ENCODE measurements around the gene CCDC57.
"Not testable (repeated sequence)": the region's sequence is repeated elsewhere in the genome, so short reads cannot be mapped to it uniquely, and the experiment has no call there.

CCDC57 gene

GRCh38 chr17:82152556-82153294 lies 59.9 kb downstream of the CCDC57 start:
- no peak for DNase-seq (ENCODE audit: low spot score)

GRCh38 chr17:82152114-82152513 lies 60.5 kb downstream of the CCDC57 start:
- DNase-seq (ENCODE audit: low spot score), result no peak

- DNase-seq (ENCODE audit: low spot score), result no peak
Observed at GRCh38 chr17:82151106-82151957, 61.3 kb downstream of the CCDC57 start.

- DNase-seq (ENCODE audit: low spot score), result no peak
Observed at GRCh38 chr17:82149401-82150099, 63.1 kb downstream of the CCDC57 start.

GRCh38 chr17:82148997-82149396 lies 63.6 kb downstream of the CCDC57 start:
- no peak for DNase-seq (ENCODE audit: low spot score)

GRCh38 chr17:82148011-82148410 lies 64.6 kb downstream of the CCDC57 start:
- DNase-seq (ENCODE audit: low spot score), result no peak

GRCh38 chr17:82146663-82147654 lies 65.7 kb downstream of the CCDC57 start:
- DNase-seq (ENCODE audit: low spot score), result no peak

- no peak for DNase-seq (ENCODE audit: low spot score)
Observed at GRCh38 chr17:82145550-82146155, 67.0 kb downstream of the CCDC57 start.

GRCh38 chr17:82143333-82143732 lies 69.3 kb downstream of the CCDC57 start:
- no peak for DNase-seq (ENCODE audit: low spot score)

- DNase-seq (ENCODE audit: low spot score), result not testable (repeated sequence)
Observed at GRCh38 chr17:82139961-82140360, 72.7 kb downstream of the CCDC57 start.

GRCh38 chr17:82138511-82138992 lies 74.1 kb downstream of the CCDC57 start:
- no peak for DNase-seq (ENCODE audit: low spot score)

- no peak for DNase-seq (ENCODE audit: low spot score)
Observed at GRCh38 chr17:82134101-82134500, 78.5 kb downstream of the CCDC57 start.

- DNase-seq (ENCODE audit: low spot score), result not testable (repeated sequence)
Observed at GRCh38 chr17:82133166-82133953, 79.3 kb downstream of the CCDC57 start.

- no peak for DNase-seq (ENCODE audit: low spot score)
Observed at GRCh38 chr17:82129095-82129494, 83.5 kb downstream of the CCDC57 start.

GRCh38 chr17:82128287-82128686 lies 84.4 kb downstream of the CCDC57 start:
- DNase-seq (ENCODE audit: low spot score), result no peak

- DNase-seq (ENCODE audit: low spot score), result no peak
Observed at GRCh38 chr17:82127704-82128103, 84.9 kb downstream of the CCDC57 start.

GRCh38 chr17:82127315-82127595 lies 85.4 kb downstream of the CCDC57 start:
- DNase-seq (ENCODE audit: low spot score), result no peak

GRCh38 chr17:82126556-82127314 lies 85.9 kb downstream of the CCDC57 start:
- DNase-seq (ENCODE audit: low spot score), result peak; percentile 42

GRCh38 chr17:82124101-82124500 lies 88.5 kb downstream of the CCDC57 start:
- no peak for DNase-seq (ENCODE audit: low spot score)
